Activated B cell treated with CpG ODN at 0.5 μM for 24 hours (primary cell): ENCODE data around the gene BCAT1. TPM values are rescaled to one million over a fixed set of nuclear protein-coding genes. Genes with fewer than 3 reads are reported as not detected.
A peak's percentile ranks its signal among the peaks of the same experiment; 100 is the strongest.

Source experiments
- ATAC-seq: fragments of 200-7000 bp; cut with Tn5 transposase; one replicate; pipeline ENCODE4 v1.10.0; 2021; ENCODE audit warnings: low read depth, mild to moderate bottlenecking, moderate library complexity
- CTCF ChIA-PET: fragments of 350-600 bp; sonication (Branson Sonifier 250); formaldehyde crosslinking; loops from one replicate; lab custom pipeline; 2021; ENCODE audit warnings: antibody characterized with exemption; lab: Charles Lee
- POLR2A ChIA-PET: fragments of 350-600 bp; sonication (Branson Sonifier 250); formaldehyde crosslinking; loops from one replicate; lab custom pipeline; 2021; ENCODE audit warnings: antibody characterized with exemption; lab: Charles Lee
- DNase-seq: peaks from one replicate; pipeline ENCODE4 v3.0.0; 2022
- H3K27ac Mint-ChIP-seq: one replicate; pipeline ENCODE4 v1.8.0; 2020; ENCODE audit warnings: mixed read lengths
- H3K27me3 Mint-ChIP-seq: one replicate; pipeline ENCODE4 v1.8.0; 2021; ENCODE audit warnings: mixed read lengths
- H3K36me3 Mint-ChIP-seq: one replicate; pipeline ENCODE4 v1.8.0; 2021; ENCODE audit warnings: low read depth, mixed read lengths
- H3K4me1 Mint-ChIP-seq: one replicate; pipeline ENCODE4 v1.8.0; 2021; ENCODE audit warnings: mixed read lengths
- H3K4me3 Mint-ChIP-seq: one replicate; pipeline ENCODE4 v1.8.0; 2020; ENCODE audit warnings: mild to moderate bottlenecking, mixed read lengths
- H3K9me3 Mint-ChIP-seq: one replicate; pipeline ENCODE4 v1.8.0; 2020; ENCODE audit warnings: mixed read lengths
- CTCF ChIP-seq: fragments of 200-600 bp; IDR thresholded peaks from one replicate; pipeline ENCODE4 v1.8.0; 2022; ENCODE audit warnings: antibody characterized with exemption, mild to moderate bottlenecking
- intact Hi-C: fragments of 100-400 bp; cut with micrococcal nuclease; formaldehyde crosslinking; loops from one replicate; pipeline ENCODE4 v1.15.1; 2024
- total RNA-seq: library from RNA; stranded (reverse); gene quantifications from 2 replicates; pipeline ENCODE4 v1.2.3, GENCODE V29; 2022

The BCAT1 gene
- total RNA-seq, 1 donor from 2014 or later: 69.6 TPM

- H3K4me1 Mint-ChIP-seq: peaks cover 25% of the 10 kb centered on the region
- H3K36me3 Mint-ChIP-seq: no peaks in the 10 kb centered on the region
- intact Hi-C loops: no loop called here
- no peaks in the 10 kb centered on the region for H3K9me3 Mint-ChIP-seq
- CTCF ChIA-PET: no interaction called here
- peaks cover 19% of the 10 kb centered on the region for H3K27me3 Mint-ChIP-seq
- POLR2A ChIA-PET: no interaction called here
- no peak overlapping the region for H3K27ac Mint-ChIP-seq
- DNase-seq (no peak), ATAC-seq (no peak)
- TF ChIP-seq CTCF: no peak
- H3K4me3 Mint-ChIP-seq: no peak overlapping the region
These were observed 44.0 kb downstream of the BCAT1 start for GRCh38 chr12:24904871-24905270.

GRCh38 chr12:24903329-24904088 is 45.4 kb downstream of the BCAT1 start:
- no peak for ATAC-seq
- Mint-ChIP-seq H3K9me3 (peaks cover 4% of the 10 kb centered on the region), H3K4me1 (peaks cover 23% of the 10 kb centered on the region), H3K4me3 (peak overlapping the region; percentile 89), H3K27ac (no peak overlapping the region), H3K27me3 (peaks cover 19% of the 10 kb centered on the region), H3K36me3 (peaks cover 2% of the 10 kb centered on the region)
- intact Hi-C loops: loop anchor here (2.0 kb wide), 2 partner anchors 15 to 45 kb away; partner anchors contain the start of gene BCAT1
- ChIA-PET POLR2A (interaction anchor here (0.5 kb wide), 1 partner anchor 482 kb away, joined by 6 read pairs; no protein-coding TSS in a partner anchor), CTCF (no interaction called here)
- DNase-seq: no peak
- no peak for TF ChIP-seq CTCF

GRCh38 chr12:24902511-24903328 is 46.2 kb downstream of the BCAT1 start:
- peak overlapping the region; percentile 89 for H3K4me3 Mint-ChIP-seq
- ChIA-PET POLR2A (interaction anchor here (1.0 kb wide), 1 partner anchor 8 kb away, joined by 3 read pairs; no protein-coding TSS in a partner anchor), CTCF (no interaction called here)
- peaks cover 4% of the 10 kb centered on the region for H3K9me3 Mint-ChIP-seq
- peaks cover 19% of the 10 kb centered on the region for H3K27me3 Mint-ChIP-seq
- no peak overlapping the region for H3K27ac Mint-ChIP-seq
- intact Hi-C loops: loop anchor here (2.0 kb wide), 2 partner anchors 16 to 46 kb away; partner anchors contain the start of gene BCAT1
- TF ChIP-seq CTCF: no peak
- peak; percentile 26 for DNase-seq
- H3K4me1 Mint-ChIP-seq: peaks cover 23% of the 10 kb centered on the region
- peak; percentile 40 for ATAC-seq
- peaks cover 2% of the 10 kb centered on the region for H3K36me3 Mint-ChIP-seq

GRCh38 chr12:24901576-24902461 is 47.1 kb downstream of the BCAT1 start:
- peaks cover 19% of the 10 kb centered on the region for H3K27me3 Mint-ChIP-seq
- peaks cover 23% of the 10 kb centered on the region for H3K4me1 Mint-ChIP-seq
- TF ChIP-seq CTCF: no peak
- peak overlapping the region; percentile 89 for H3K4me3 Mint-ChIP-seq
- ChIA-PET CTCF (no interaction called here), POLR2A (interaction anchor here (1.0 kb wide), 1 partner anchor 7 kb away, joined by 3 read pairs; no protein-coding TSS in a partner anchor)
- DNase-seq: no peak
- intact Hi-C loops: loop anchor here (2.0 kb wide), 2 partner anchors 17 to 47 kb away; partner anchors contain the start of gene BCAT1
- peaks cover 2% of the 10 kb centered on the region for H3K36me3 Mint-ChIP-seq
- no peak overlapping the region for H3K27ac Mint-ChIP-seq
- ATAC-seq: no peak
- H3K9me3 Mint-ChIP-seq: peaks cover 4% of the 10 kb centered on the region
